ENCODE data around the gene LRRC70. TPM values are rescaled to one million over a fixed set of nuclear protein-coding genes. Genes with fewer than 3 reads are reported as not detected.

The LRRC70 gene
- polyA plus RNA-seq, 1 donor from 2014 or later: 2.2 TPM

DNA sequence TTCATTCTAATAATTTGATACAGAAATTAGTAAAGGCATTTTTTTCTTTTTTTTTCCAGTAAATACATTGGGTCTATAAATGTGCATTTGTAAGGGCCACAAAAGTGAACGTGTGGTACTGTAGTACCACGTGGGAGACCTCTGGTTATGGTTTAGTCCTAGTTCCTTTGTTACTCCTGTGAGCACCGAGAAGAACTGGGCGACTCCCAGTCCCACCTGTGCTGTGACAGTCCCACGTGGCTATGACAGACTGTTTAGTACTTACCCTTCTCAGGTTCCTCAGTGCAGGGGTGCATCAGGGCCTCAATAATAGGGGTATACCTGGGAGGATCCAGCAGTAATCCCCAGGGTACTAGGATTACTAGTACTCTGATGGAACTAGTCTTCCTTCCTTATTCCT, 49.3 kb downstream of the LRRC70 start:
- Histone ChIP-seq H2AFZ (ENCODE audit: low read depth, low read length) (no peak overlapping the region), H3K9me3 (ENCODE audit: low read length) (no peaks in the 10 kb centered on the region), H3K27ac (ENCODE audit: low read length) (no peak overlapping the region), H3K4me2 (ENCODE audit: low read length) (no peak overlapping the region), H3K79me2 (replicated peaks; ENCODE audit: insufficient read depth, low read length) (no peaks in the 10 kb centered on the region), H3K36me3 (ENCODE audit: insufficient read depth, low read length) (no peaks in the 10 kb centered on the region), H3K27me3 (ENCODE audit: insufficient read depth, low read depth, low read length) (no peaks in the 10 kb centered on the region), H4K20me1 (ENCODE audit: insufficient read depth) (no peaks in the 10 kb centered on the region), H3K9ac (ENCODE audit: low read length) (no peak overlapping the region), H3K4me3 (ENCODE audit: low read length) (no peak overlapping the region), H3K9me2 (ENCODE audit: insufficient read depth, low read length) (no peaks in the 10 kb centered on the region), H3F3A (ENCODE audit: insufficient read depth, low read length, poor library complexity, severe bottlenecking) (no peaks in the 10 kb centered on the region)
- TF ChIP-seq POLR2AphosphoS5 (IDR thresholded peaks at IDR 0.05) (no peak), MXI1 (conservative IDR thresholded peaks at IDR 0.05; ENCODE audit: poor library complexity, severe bottlenecking) (no peak), EP300 (conservative IDR thresholded peaks at IDR 0.05; ENCODE audit: poor library complexity, severe bottlenecking) (no peak), TAF1 (IDR thresholded peaks at IDR 0.05; ENCODE audit: low read depth) (no peak), RAD21 (conservative IDR thresholded peaks at IDR 0.05) (no peak), SMC3 (conservative IDR thresholded peaks at IDR 0.05; ENCODE audit: poor library complexity) (no peak), EZH2 (IDR thresholded peaks at IDR 0.05; ENCODE audit: borderline replicate concordance, insufficient read depth, low read length, poor library complexity, severe bottlenecking) (no peak)
- TF ChIP-seq, protein P1, sequence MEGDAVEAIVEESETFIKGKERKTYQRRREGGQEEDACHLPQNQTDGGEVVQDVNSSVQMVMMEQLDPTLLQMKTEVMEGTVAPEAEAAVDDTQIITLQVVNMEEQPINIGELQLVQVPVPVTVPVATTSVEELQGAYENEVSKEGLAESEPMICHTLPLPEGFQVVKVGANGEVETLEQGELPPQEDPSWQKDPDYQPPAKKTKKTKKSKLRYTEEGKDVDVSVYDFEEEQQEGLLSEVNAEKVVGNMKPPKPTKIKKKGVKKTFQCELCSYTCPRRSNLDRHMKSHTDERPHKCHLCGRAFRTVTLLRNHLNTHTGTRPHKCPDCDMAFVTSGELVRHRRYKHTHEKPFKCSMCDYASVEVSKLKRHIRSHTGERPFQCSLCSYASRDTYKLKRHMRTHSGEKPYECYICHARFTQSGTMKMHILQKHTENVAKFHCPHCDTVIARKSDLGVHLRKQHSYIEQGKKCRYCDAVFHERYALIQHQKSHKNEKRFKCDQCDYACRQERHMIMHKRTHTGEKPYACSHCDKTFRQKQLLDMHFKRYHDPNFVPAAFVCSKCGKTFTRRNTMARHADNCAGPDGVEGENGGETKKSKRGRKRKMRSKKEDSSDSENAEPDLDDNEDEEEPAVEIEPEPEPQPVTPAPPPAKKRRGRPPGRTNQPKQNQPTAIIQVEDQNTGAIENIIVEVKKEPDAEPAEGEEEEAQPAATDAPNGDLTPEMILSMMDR (IDR thresholded peaks at IDR 0.05; ENCODE audit: poor library complexity, severe bottlenecking): no peak
- TF ChIP-seq, protein P2, sequence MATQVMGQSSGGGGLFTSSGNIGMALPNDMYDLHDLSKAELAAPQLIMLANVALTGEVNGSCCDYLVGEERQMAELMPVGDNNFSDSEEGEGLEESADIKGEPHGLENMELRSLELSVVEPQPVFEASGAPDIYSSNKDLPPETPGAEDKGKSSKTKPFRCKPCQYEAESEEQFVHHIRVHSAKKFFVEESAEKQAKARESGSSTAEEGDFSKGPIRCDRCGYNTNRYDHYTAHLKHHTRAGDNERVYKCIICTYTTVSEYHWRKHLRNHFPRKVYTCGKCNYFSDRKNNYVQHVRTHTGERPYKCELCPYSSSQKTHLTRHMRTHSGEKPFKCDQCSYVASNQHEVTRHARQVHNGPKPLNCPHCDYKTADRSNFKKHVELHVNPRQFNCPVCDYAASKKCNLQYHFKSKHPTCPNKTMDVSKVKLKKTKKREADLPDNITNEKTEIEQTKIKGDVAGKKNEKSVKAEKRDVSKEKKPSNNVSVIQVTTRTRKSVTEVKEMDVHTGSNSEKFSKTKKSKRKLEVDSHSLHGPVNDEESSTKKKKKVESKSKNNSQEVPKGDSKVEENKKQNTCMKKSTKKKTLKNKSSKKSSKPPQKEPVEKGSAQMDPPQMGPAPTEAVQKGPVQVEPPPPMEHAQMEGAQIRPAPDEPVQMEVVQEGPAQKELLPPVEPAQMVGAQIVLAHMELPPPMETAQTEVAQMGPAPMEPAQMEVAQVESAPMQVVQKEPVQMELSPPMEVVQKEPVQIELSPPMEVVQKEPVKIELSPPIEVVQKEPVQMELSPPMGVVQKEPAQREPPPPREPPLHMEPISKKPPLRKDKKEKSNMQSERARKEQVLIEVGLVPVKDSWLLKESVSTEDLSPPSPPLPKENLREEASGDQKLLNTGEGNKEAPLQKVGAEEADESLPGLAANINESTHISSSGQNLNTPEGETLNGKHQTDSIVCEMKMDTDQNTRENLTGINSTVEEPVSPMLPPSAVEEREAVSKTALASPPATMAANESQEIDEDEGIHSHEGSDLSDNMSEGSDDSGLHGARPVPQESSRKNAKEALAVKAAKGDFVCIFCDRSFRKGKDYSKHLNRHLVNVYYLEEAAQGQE (IDR thresholded peaks at IDR 0.05; ENCODE audit: borderline replicate concordance): no peak

Other genes starting within 250 kb of the LRRC70 start
- 15.2 and 20.0 TPM in 2 replicates for gene DIMT1, start 174.9 kb upstream of the LRRC70 start, polyA plus RNA-seq
- gene IPO11, start 166.1 kb upstream of the LRRC70 start, polyA plus RNA-seq: 11.8 and 12.5 TPM in 2 replicates